M059J (cell line): Measurements from ENCODE around the gene GLIS1. TPM values are rescaled to one million over a fixed set of nuclear protein-coding genes. Genes with fewer than 3 reads are reported as not detected.

ENCODE experiments used
- DNase-seq: peaks from one replicate; pipeline ENCODE4 v3.0.0-alpha.2; 2012; ENCODE audit warnings: low read depth
- total RNA-seq: library from RNA; depleted of rRNA; stranded (reverse); fragments of >200 nt; shearing (Covaris generic); gene quantifications from 2 replicates; pipeline ENCODE4 v1.2.3, GENCODE V29; 2014

The GLIS1 gene
- total RNA-seq, 1 experiment from 2014 or later: 3.0 TPM

GRCh38 chr1:53580739-53581475 lies 158.1 kb downstream of the GLIS1 start:
- no peak for DNase-seq

- no peak for DNase-seq
Observed at GRCh38 chr1:53580009-53580400, 159.0 kb downstream of the GLIS1 start.

GRCh38 chr1:53579221-53580008 lies 159.5 kb downstream of the GLIS1 start:
- no peak for DNase-seq

GRCh38 chr1:53578358-53578757 lies 160.6 kb downstream of the GLIS1 start:
- peak; percentile 50 for DNase-seq

GRCh38 chr1:53577761-53578100 lies 161.2 kb downstream of the GLIS1 start:
- DNase-seq: no peak

- DNase-seq: no peak
Observed at GRCh38 chr1:53576866-53577760, 161.9 kb downstream of the GLIS1 start.

GRCh38 chr1:53576381-53576801 lies 162.6 kb downstream of the GLIS1 start:
- peak; percentile 32 for DNase-seq

GRCh38 chr1:53575955-53576320 lies 163.0 kb downstream of the GLIS1 start:
- DNase-seq: no peak

- DNase-seq: no peak
Observed at GRCh38 chr1:53575141-53575954, 163.6 kb downstream of the GLIS1 start.

GRCh38 chr1:53574621-53575020 lies 164.3 kb downstream of the GLIS1 start:
- no peak for DNase-seq

- DNase-seq: no peak
Observed at GRCh38 chr1:53573931-53574330, 165.0 kb downstream of the GLIS1 start.

GRCh38 chr1:53573522-53573921 lies 165.4 kb downstream of the GLIS1 start:
- DNase-seq: no peak

GRCh38 chr1:53572815-53573173 lies 166.2 kb downstream of the GLIS1 start:
- DNase-seq: no peak

- peak; percentile 98 for DNase-seq
Observed at GRCh38 chr1:53572065-53572814, 166.7 kb downstream of the GLIS1 start.

- DNase-seq: no peak
Observed at GRCh38 chr1:53568540-53568939, 170.4 kb downstream of the GLIS1 start.

- DNase-seq: no peak
Observed at GRCh38 chr1:53567851-53568250, 171.1 kb downstream of the GLIS1 start.

- no peak for DNase-seq
Observed at GRCh38 chr1:53567450-53567849, 171.5 kb downstream of the GLIS1 start.

- DNase-seq: no peak
Observed at GRCh38 chr1:53563611-53564010, 175.4 kb downstream of the GLIS1 start.

- DNase-seq: no peak
Observed at GRCh38 chr1:53562981-53563379, 176.0 kb downstream of the GLIS1 start.

- no peak for DNase-seq
Observed at GRCh38 chr1:53562291-53562980, 176.5 kb downstream of the GLIS1 start.
